Naive B cell (primary cell): ENCODE data around the gene TAAR8. TPM values are rescaled to one million over a fixed set of nuclear protein-coding genes. Genes with fewer than 3 reads are reported as not detected.

Experiments
- polyA plus RNA-seq, 6 donors: library from polyadenylated mRNA; unstranded; fragments of 300-500 nt; fragmentation: Illumina TruSeq; gene quantifications; one replicate each; pipeline ENCODE4 v1.2.3, GENCODE V29; 2021; ENCODE audit warnings: low read depth in 6 of 6

Gene TAAR8
- polyA plus RNA-seq, 6 donors from 2014 or later = not detected

Other genes starting within 250 kb of the TAAR8 start
- 10 to 100 TPM in 2 of 6 donors, 1 to 10 TPM in 4; 3.8 to 11.4 (median 8.1) TPM for gene MOXD1, start 151.2 kb upstream of the TAAR8 start, polyA plus RNA-seq
- gene STX7, start 39.6 kb upstream of the TAAR8 start, polyA plus RNA-seq = 100 to 1,000 TPM; 141 to 257 (median 207) TPM
- not detected for gene TAAR9, start 14.4 kb upstream of the TAAR8 start, polyA plus RNA-seq
- gene TAAR6, start 17.6 kb downstream of the TAAR8 start, polyA plus RNA-seq = not detected
- gene TAAR5, start 37.1 kb downstream of the TAAR8 start, polyA plus RNA-seq = not detected
- gene TAAR2, start 71.6 kb downstream of the TAAR8 start, polyA plus RNA-seq = not detected
- gene TAAR1, start 106.5 kb downstream of the TAAR8 start, polyA plus RNA-seq = not detected
- under 1 TPM in 3 of 6 donors, not detected in 3; 0.09 to 0.17 (median 0.10) TPM for gene VNN1, start 161.4 kb downstream of the TAAR8 start, polyA plus RNA-seq
- 10 to 100 TPM; 41.0 to 69.4 (median 56.6) TPM for gene VNN2, start 205.2 kb downstream of the TAAR8 start, polyA plus RNA-seq
- 10 to 100 TPM; 24.8 to 58.4 (median 30.7) TPM for gene SLC18B1, start 246.0 kb downstream of the TAAR8 start, polyA plus RNA-seq